Neural cell (in vitro differentiated cells): Measurements from ENCODE around the gene KCNA2. TPM values are rescaled to one million over a fixed set of nuclear protein-coding genes. Genes with fewer than 3 reads are reported as not detected.
A peak's percentile ranks its signal among the peaks of the same experiment; 100 is the strongest.

Experiments used
- H2AFZ ChIP-seq: fragments of 200-600, 300-800 bp; sonication (generic), shearing (Covaris generic); 2 replicates; pipeline ENCODE4 v1.6.0; 2014; ENCODE audit warnings: low read depth, mild to moderate bottlenecking, antibody characterized with exemption, low read length, moderate library complexity
- H3F3A ChIP-seq: fragments of 200-600 bp; shearing (Covaris generic); 2 replicates; pipeline ENCODE4 v1.6.1; 2016; ENCODE audit warnings: mild to moderate bottlenecking, moderate library complexity, mixed read lengths, antibody characterized with exemption, low read length; ENCODE audit not compliant: insufficient read depth, poor library complexity, severe bottlenecking
- H3K27ac ChIP-seq: fragments of 200-600, 300-800 bp; sonication (generic), shearing (Covaris generic); 2 replicates; pipeline ENCODE4 v1.5.1; 2014; ENCODE audit warnings: mild to moderate bottlenecking, low read length, moderate library complexity
- H3K27me3 ChIP-seq: fragments of 300-800, 200-600 bp; sonication (generic), shearing (Covaris generic); 2 replicates; pipeline ENCODE4 v1.6.0; 2014; ENCODE audit warnings: mild to moderate bottlenecking, low read depth, low read length, moderate library complexity; ENCODE audit not compliant: insufficient read depth
- H3K36me3 ChIP-seq: fragments of 300-800, 200-600 bp; sonication (generic), shearing (Covaris generic); 2 replicates; pipeline ENCODE4 v1.5.1; 2014; ENCODE audit warnings: mild to moderate bottlenecking, antibody characterized with exemption, low read length, moderate library complexity; ENCODE audit not compliant: insufficient read depth
- H3K4me2 ChIP-seq: fragments of 300-800, 200-600 bp; sonication (generic), shearing (Covaris generic); 2 replicates; pipeline ENCODE4 v1.6.0; 2014; ENCODE audit warnings: mild to moderate bottlenecking, low read length
- H3K4me3 ChIP-seq: fragments of 300-800, 200-600 bp; sonication (generic), shearing (Covaris generic); 2 replicates; pipeline ENCODE4 v1.5.1; 2014; ENCODE audit warnings: mild to moderate bottlenecking, low read length, moderate library complexity
- H3K79me2 ChIP-seq: fragments of 200-600 bp; shearing (Covaris generic); replicated peaks from 2 replicates; pipeline ENCODE4 v1.6.0; 2014; ENCODE audit warnings: mild to moderate bottlenecking, low read length, moderate library complexity; ENCODE audit not compliant: insufficient read depth
- H3K9ac ChIP-seq: fragments of 300-800, 200-600 bp; sonication (generic), shearing (Covaris generic); 2 replicates; pipeline ENCODE4 v1.6.1; 2016; ENCODE audit warnings: mild to moderate bottlenecking, low read length, mixed read lengths
- H3K9me2 ChIP-seq: fragments of 200-600 bp; shearing (Covaris generic); 2 replicates; pipeline ENCODE4 v1.6.1; 2016; ENCODE audit warnings: mild to moderate bottlenecking, low read length, mixed read lengths; ENCODE audit not compliant: insufficient read depth
- H3K9me3 ChIP-seq: fragments of 200-600, 300-800 bp; sonication (generic), shearing (Covaris generic); 2 replicates; pipeline ENCODE4 v1.6.1; 2016; ENCODE audit warnings: mild to moderate bottlenecking, mixed run types, low read length, moderate library complexity, mixed read lengths
- H4K20me1 ChIP-seq: fragments of 200-600 bp; shearing (Covaris generic); 2 replicates; pipeline ENCODE4 v1.6.1; 2016; ENCODE audit warnings: mild to moderate bottlenecking, mixed run types; ENCODE audit not compliant: insufficient read depth
- CTCF ChIP-seq: fragments of 450-650 bp; IDR thresholded peaks from 2 replicates; pipeline ENCODE4 v1.5.1; 2014; ENCODE audit warnings: antibody characterized with exemption, mild to moderate bottlenecking, moderate library complexity; ENCODE audit not compliant: poor library complexity, severe bottlenecking
- EP300 ChIP-seq: fragments of 450-650 bp; conservative IDR thresholded peaks from 2 replicates; pipeline ENCODE4 v1.6.1; 2014; ENCODE audit warnings: antibody characterized with exemption, mild to moderate bottlenecking, moderate library complexity; ENCODE audit not compliant: poor library complexity, severe bottlenecking
- EZH2 ChIP-seq: fragments of 200-600, 300-800 bp; shearing (Covaris generic), sonication (generic); IDR thresholded peaks from 2 replicates; pipeline ENCODE4 v1.6.1; 2014; ENCODE audit warnings: antibody characterized with exemption, low read length, borderline replicate concordance, mild to moderate bottlenecking; ENCODE audit not compliant: insufficient read depth, poor library complexity, severe bottlenecking
- MXI1 ChIP-seq: fragments of 450-650 bp; conservative IDR thresholded peaks from 2 replicates; pipeline ENCODE4 v1.6.1; 2014; ENCODE audit warnings: antibody characterized with exemption, mild to moderate bottlenecking; ENCODE audit not compliant: poor library complexity, severe bottlenecking
- POLR2AphosphoS5 ChIP-seq: IDR thresholded peaks from 2 replicates; pipeline ENCODE4 v1.6.1; 2012
- RAD21 ChIP-seq: fragments of 450-650 bp; conservative IDR thresholded peaks from 2 replicates; pipeline ENCODE4 v1.6.1; 2014; ENCODE audit warnings: antibody characterized with exemption, mild to moderate bottlenecking, moderate library complexity
- REST ChIP-seq: IDR thresholded peaks from 2 replicates; pipeline ENCODE4 v1.6.1; 2012; ENCODE audit warnings: borderline replicate concordance
- SMC3 ChIP-seq: fragments of 450-650 bp; conservative IDR thresholded peaks from 2 replicates; pipeline ENCODE4 v1.6.1; 2014; ENCODE audit warnings: antibody characterized with exemption, mild to moderate bottlenecking, moderate library complexity; ENCODE audit not compliant: poor library complexity
- TAF1 ChIP-seq: IDR thresholded peaks from 2 replicates; pipeline ENCODE4 v1.6.1; 2012; ENCODE audit warnings: low read depth
- polyA plus RNA-seq: library from polyadenylated mRNA; depleted of rRNA; stranded (reverse); fragments of >200 nt; gene quantifications from 2 replicates; pipeline ENCODE4 v1.2.3, GENCODE V29; 2014

Gene KCNA2
- polyA plus RNA-seq, 1 donor from 2014 or later = 3.4 TPM

GRCh38 chr1:110582378-110582777 is 23.8 kb downstream of the KCNA2 start:
- TF ChIP-seq SMC3 (peak; percentile 22), CTCF (no peak), REST (no peak), MXI1 (no peak), RAD21 (no peak), EZH2 (no peak), EP300 (peak; percentile 26), POLR2AphosphoS5 (peak; percentile 32), TAF1 (no peak)
- H3K9ac ChIP-seq = peak overlapping the region; percentile 56
- H3K9me2 ChIP-seq = no peaks in the 10 kb centered on the region
- peak overlapping the region; percentile 0 for H2AFZ ChIP-seq
- no peaks in the 10 kb centered on the region for H3F3A ChIP-seq
- no peaks in the 10 kb centered on the region for H3K9me3 ChIP-seq
- no peaks in the 10 kb centered on the region for H4K20me1 ChIP-seq
- no peaks in the 10 kb centered on the region for H3K36me3 ChIP-seq
- no peaks in the 10 kb centered on the region for H3K79me2 ChIP-seq
- H3K27me3 ChIP-seq = no peaks in the 10 kb centered on the region
- H3K4me3 ChIP-seq = peak overlapping the region; percentile 46
- H3K4me2 ChIP-seq = no peak overlapping the region
- peak overlapping the region; percentile 86 for H3K27ac ChIP-seq

GRCh38 chr1:110581682-110582145 is 24.4 kb downstream of the KCNA2 start:
- H3K36me3 ChIP-seq = no peaks in the 10 kb centered on the region
- no peak overlapping the region for H3K4me2 ChIP-seq
- H3K27me3 ChIP-seq = no peaks in the 10 kb centered on the region
- H2AFZ ChIP-seq = peak overlapping the region; percentile 0
- no peak for TF ChIP-seq SMC3
- no peak for TF ChIP-seq TAF1
- TF ChIP-seq CTCF = no peak
- TF ChIP-seq EZH2 = no peak
- no peak for TF ChIP-seq REST
- TF ChIP-seq RAD21 = no peak
- TF ChIP-seq MXI1 = no peak
- TF ChIP-seq POLR2AphosphoS5 = no peak
- no peak for TF ChIP-seq EP300
- H3K79me2 ChIP-seq = no peaks in the 10 kb centered on the region
- peak overlapping the region; percentile 46 for H3K4me3 ChIP-seq
- peak overlapping the region; percentile 86 for H3K27ac ChIP-seq
- no peaks in the 10 kb centered on the region for H3F3A ChIP-seq
- no peaks in the 10 kb centered on the region for H3K9me2 ChIP-seq
- H3K9ac ChIP-seq = peak overlapping the region; percentile 56
- no peaks in the 10 kb centered on the region for H3K9me3 ChIP-seq
- H4K20me1 ChIP-seq = no peaks in the 10 kb centered on the region
